Right hindlimb (tissue), 1 donor: Measurements from ENCODE around the gene ZNF486.
"Not testable (repeated sequence)": the region's sequence is repeated elsewhere in the genome, so short reads cannot be mapped to it uniquely, and the experiment has no call there.

Source experiments
- DNase-seq: peaks from one replicate; pipeline ENCODE4 v3.0.0-alpha.2; 2018

Gene ZNF486

GRCh38 chr19:20167020-20167644, at the start of gene ZNF486:
Gene ZNF486, plus strand, starts transcription at chr19:20167214. Its CDS starts 117 bp downstream, at chr19:20167331.
- DNase-seq: peak; percentile 97

- not testable (repeated sequence) for DNase-seq
Measured at GRCh38 chr19:20118064-20118839, 48.8 kb upstream of the ZNF486 start.

GRCh38 chr19:20124879-20125278, 42.1 kb upstream of the ZNF486 start:
- no peak for DNase-seq

DNA sequence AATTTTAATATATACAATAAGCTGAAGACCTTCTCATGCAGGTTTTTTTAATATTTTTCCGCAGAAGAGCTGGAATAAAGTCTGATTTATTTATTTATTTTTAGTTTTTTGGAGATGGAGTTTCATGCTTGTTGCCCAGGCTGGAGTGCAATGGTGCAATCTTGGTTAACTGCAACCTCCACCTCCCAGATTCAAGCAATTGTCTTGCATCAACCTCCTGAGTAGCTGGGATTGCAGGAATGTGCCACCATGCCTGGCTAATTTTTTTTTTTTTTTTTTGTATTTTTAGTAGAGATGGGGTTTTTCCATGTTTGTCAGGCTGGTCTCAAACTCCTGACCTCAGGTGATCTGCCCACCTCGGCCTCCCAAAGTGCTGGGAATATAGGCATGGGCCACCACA, 34.1 kb upstream of the ZNF486 start:
- DNase-seq: not testable (repeated sequence)

DNA sequence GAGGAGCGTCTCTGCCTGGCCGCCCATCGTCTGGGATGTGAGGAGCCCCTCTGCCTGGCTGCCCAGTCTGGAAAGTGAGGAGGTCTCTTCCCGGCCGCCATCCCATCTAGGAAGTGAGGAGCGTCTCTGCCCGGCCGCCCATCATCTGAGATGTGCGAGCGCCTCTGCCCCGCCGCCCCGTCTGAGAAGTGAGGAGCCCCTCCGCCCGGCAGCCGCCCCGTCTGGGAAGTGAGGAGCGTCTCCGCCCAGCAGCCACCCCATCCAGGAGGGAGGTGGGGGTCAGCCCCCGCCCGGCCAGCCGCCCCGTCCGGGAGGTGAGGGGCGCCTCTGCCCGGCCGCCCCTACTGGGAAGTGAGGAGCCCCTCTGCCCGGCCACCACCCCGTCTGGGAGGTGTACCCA, 29.3 kb upstream of the ZNF486 start:
- DNase-seq: not testable (repeated sequence)

DNA sequence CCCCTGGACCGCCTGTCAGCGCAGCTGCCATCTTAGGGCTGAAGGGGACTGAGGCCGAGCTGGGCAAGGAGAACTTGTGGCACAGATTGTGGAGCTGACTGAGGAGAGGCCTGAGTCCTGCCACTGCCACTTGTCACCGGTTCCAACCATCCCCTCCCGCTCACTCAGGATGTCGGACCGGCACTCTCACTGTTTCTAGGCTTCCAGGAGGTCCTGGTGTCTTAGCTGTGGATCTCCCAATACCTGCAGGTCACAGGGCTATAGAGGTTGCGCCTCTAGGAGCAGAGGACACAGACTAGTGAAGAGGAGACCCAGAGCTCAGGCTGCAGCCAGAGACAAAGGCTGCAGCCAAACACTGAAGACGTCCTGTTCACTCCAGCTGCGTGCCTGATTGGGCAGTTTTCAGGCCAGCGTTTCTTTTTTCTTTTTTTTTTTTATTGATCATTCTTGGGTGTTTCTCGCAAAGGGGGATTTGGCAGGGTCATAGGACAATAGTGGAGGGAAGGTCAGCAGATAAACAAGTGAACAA, 15.3 kb upstream of the ZNF486 start:
- DNase-seq: no peak

- DNase-seq: not testable (repeated sequence)
Measured at GRCh38 chr19:20152506-20152905, 14.5 kb upstream of the ZNF486 start.

DNA sequence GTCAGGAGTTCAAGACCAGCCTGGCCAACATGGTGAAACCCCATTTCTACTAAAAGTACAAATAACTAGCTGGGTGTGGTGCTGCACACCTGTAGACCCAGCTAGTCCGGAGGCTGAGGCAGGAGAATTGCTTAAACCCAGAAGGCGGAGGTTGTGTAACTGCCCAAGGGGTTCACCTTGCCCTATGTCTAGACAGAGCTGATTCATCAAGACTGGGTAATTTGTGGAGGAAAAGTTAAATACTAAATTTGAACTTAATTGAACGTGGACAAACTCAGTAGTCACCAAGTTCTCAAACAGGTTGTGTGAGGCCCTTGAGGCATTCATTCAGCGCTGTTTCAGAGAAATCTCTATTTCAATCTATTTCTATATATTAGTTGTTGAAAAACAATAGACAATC, 13.7 kb upstream of the ZNF486 start:
- DNase-seq: no peak

DNA sequence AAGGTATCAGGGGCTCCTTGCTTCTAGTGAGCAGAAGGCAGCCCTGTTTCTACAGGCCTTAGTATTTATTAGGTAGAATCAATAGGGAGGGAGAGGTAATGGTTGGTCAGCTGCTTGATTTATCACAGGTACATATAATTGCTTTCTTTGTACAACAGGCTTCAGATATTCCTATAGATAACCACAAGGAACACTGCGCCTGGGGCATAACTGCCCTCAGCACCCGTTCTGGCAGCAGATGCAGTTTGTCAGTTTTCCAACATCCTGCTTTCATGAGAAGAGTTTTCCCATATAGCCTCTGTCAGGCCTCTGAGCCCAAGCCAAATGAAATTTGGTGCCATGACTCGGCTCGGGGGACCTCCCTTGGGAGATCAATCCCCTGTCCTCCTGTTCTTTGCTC, 12.4 kb upstream of the ZNF486 start:
- no peak for DNase-seq

GRCh38 chr19:20162821-20163220, 4.2 kb upstream of the ZNF486 start:
- no peak for DNase-seq

- no peak for DNase-seq
Measured at GRCh38 chr19:20164456-20164855, 2.6 kb upstream of the ZNF486 start.

DNA sequence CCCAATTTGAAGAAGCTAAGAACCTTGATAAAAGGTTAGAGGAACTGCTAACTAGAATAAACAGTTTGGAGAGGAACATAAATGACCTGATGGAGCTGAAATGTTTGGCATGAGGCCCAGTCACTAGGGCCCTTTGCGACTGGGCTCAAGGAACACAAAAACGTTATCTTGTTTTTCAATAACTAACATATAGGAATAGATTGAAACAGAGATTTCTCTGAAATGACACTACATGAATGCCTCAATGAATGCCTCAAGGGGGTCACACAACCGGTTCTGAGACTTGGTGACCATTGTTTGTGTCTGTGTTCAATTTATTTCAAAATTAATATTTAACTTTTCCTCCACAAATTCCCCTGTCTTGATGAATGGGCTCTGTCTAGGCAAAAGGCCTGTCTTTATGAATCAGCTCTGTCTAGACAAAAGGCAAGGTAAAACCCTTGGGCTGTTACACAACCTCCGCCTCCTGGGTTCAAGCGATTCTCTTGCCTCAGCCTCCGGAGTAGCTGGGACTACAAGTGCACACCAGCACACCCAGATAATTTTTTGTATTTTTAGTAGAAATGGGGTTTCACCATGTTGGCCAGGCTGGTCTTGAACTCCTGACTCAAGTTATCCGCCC, 932 bp upstream of the ZNF486 start:
- DNase-seq: no peak

GRCh38 chr19:20167651-20168122, 673 bp downstream of the ZNF486 start:
- DNase-seq: no peak

GRCh38 chr19:20171285-20171684, 4.3 kb downstream of the ZNF486 start:
- DNase-seq: no peak

GRCh38 chr19:20175848-20176247, 8.8 kb downstream of the ZNF486 start:
- not testable (repeated sequence) for DNase-seq

- not testable (repeated sequence) for DNase-seq
Measured at GRCh38 chr19:20179956-20180355, 12.9 kb downstream of the ZNF486 start.

- DNase-seq: no peak
Measured at GRCh38 chr19:20182222-20182785, 15.3 kb downstream of the ZNF486 start.

DNA sequence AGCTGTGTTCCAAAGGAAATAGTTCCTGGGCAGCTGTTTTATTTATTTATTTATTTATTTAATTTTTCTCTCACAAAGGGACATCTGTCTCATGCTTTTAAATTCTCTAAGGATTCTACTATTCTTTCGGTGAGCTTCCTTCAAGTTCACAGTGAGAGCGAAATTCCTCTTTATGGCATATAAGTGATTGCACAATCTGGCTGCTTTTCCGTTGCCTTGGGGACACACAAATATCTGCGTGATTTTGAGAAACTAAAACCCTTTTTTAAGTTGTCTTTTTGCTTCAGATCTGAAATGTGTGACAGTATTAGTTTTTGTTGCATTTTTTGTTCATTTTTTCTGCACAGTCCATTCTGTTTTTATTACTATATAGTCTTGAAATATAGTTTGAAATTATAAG, 19.2 kb downstream of the ZNF486 start:
- DNase-seq: no peak

- DNase-seq: no peak
Measured at GRCh38 chr19:20197747-20198146, 30.7 kb downstream of the ZNF486 start.

GRCh38 chr19:20209051-20209450, 42.0 kb downstream of the ZNF486 start:
- no peak for DNase-seq

DNA sequence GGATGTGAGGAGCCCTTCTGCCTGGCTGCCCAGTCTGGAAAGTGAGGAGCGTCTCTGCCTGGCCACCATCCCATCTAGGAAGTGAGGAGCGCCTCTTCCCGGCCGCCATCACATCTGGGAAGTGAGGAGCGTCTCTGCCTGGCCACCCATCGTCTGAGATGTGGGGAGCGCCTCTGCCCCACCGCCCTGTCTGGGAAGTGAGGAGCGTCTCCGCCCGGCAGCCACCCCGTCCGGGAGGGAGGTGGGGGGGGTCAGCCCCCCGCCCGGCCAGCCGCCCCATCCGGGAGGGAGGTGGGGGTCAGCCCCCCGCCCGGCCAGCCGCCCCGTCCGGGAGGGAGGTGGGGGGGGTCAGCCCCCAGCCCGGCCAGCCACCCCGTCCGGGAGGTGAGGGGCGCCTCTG, 47.4 kb downstream of the ZNF486 start:
- DNase-seq: not testable (repeated sequence)

DNA sequence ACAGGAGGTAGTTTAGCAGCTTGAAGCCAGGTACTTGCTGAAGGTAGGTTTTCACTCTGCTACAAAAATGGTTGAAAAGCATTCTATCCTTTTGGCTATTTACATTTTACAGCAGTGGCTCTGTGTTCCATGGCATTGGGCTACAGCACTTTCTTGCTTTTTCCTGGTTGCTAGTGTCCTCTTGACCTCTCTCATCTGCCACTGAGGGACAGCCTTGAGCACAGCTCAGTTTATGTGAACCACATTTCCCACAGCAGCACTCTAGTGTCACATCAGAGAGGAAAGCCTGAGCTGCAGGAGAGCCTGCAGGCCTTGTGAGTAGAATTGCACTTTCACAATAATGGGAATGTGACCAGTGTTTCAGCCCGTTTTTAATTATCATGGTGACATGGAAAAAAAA, 54.6 kb downstream of the ZNF486 start:
- DNase-seq: not testable (repeated sequence)

GRCh38 chr19:20233105-20233504, 66.1 kb downstream of the ZNF486 start:
- DNase-seq: no peak
